Calu3 (cell line): ENCODE results near the gene SGMS2. TPM values are rescaled to one million over a fixed set of nuclear protein-coding genes. Genes with fewer than 3 reads are reported as not detected.

Experiments
- BruUV-seq: library from RNA; stranded (reverse); fragments of 400-500 nt; replicated peaks from 2 replicates; lab custom pipeline; 2021; lab: Mats Ljungman, UMichigan
- CTCF ChIA-PET: fragments of 300-600 bp; sonication (Branson Sonifier 250); formaldehyde crosslinking; loops from one replicate; lab custom pipeline; 2022; ENCODE audit warnings: antibody characterized with exemption; lab: Charles Lee
- DNase-seq: peaks from one replicate; pipeline ENCODE4 v3.0.0; 2022
- H3K27ac Mint-ChIP-seq: one replicate; pipeline ENCODE4 v1.8.0; 2022; ENCODE audit warnings: mixed read lengths; ENCODE audit not compliant: unreplicated experiment
- H3K27me3 Mint-ChIP-seq: one replicate; pipeline ENCODE4 v1.8.0; 2022; ENCODE audit warnings: mixed read lengths; ENCODE audit not compliant: unreplicated experiment
- H3K36me3 Mint-ChIP-seq: one replicate; pipeline ENCODE4 v1.8.0; 2022; ENCODE audit warnings: mild to moderate bottlenecking, moderate library complexity, mixed read lengths; ENCODE audit not compliant: insufficient read depth, unreplicated experiment
- H3K4me1 Mint-ChIP-seq: one replicate; pipeline ENCODE4 v1.8.0; 2022; ENCODE audit warnings: mild to moderate bottlenecking, low read depth, mixed read lengths; ENCODE audit not compliant: unreplicated experiment
- H3K4me3 Mint-ChIP-seq: one replicate; pipeline ENCODE4 v1.8.0; 2022; ENCODE audit warnings: mild to moderate bottlenecking, low read depth, moderate library complexity, mixed read lengths; ENCODE audit not compliant: unreplicated experiment
- H3K9me3 Mint-ChIP-seq: one replicate; pipeline ENCODE4 v1.8.0; 2022; ENCODE audit warnings: low read depth, mixed read lengths; ENCODE audit not compliant: unreplicated experiment
- CTCF ChIP-seq: fragments of 200-600 bp; IDR thresholded peaks from one replicate; pipeline ENCODE4 v1.8.0; 2022; ENCODE audit warnings: antibody characterized with exemption; ENCODE audit not compliant: unreplicated experiment
- intact Hi-C: fragments of 100-400 bp; cut with micrococcal nuclease; formaldehyde crosslinking; loops from one replicate; pipeline ENCODE4 v1.10.0; 2022; ENCODE audit not compliant: unreplicated experiment
- total RNA-seq: library from RNA; stranded (reverse); gene quantifications from 2 replicates; pipeline ENCODE4 v1.2.3, GENCODE V29; 2022

The SGMS2 gene
- total RNA-seq, 1 experiment from 2014 or later: 67.2 TPM

GRCh38 chr4:107956011-107956410, 131.3 kb downstream of the SGMS2 start:
- Mint-ChIP-seq H3K4me1 (no peaks in the 10 kb centered on the region), H3K9me3 (peaks cover 10% of the 10 kb centered on the region), H3K27me3 (peaks cover 11% of the 10 kb centered on the region), H3K4me3 (no peak overlapping the region), H3K36me3 (no peaks in the 10 kb centered on the region), H3K27ac (no peak overlapping the region)
- no TSS peak for BruUV-seq
- CTCF ChIA-PET: no interaction called here
- intact Hi-C loops: no loop called here
- no peak for DNase-seq
- no peak for TF ChIP-seq CTCF

Other genes starting within 250 kb of the SGMS2 start
- 32.5 and 41.6 TPM in 2 replicates for gene PAPSS1, start 104.7 kb upstream of the SGMS2 start, total RNA-seq
- 3.1 and 4.5 TPM in 2 replicates for gene CYP2U1, start 106.6 kb downstream of the SGMS2 start, total RNA-seq
- 45.1 and 47.9 TPM in 2 replicates for gene HADH, start 165.0 kb downstream of the SGMS2 start, total RNA-seq